ENCODE results near the gene SRRM5.
"Not testable (repeated sequence)": the region's sequence is repeated elsewhere in the genome, so short reads cannot be mapped to it uniquely, and the experiment has no call there.

Gene SRRM5

GRCh38 chr19:43616954-43617353 is 5.1 kb downstream of the SRRM5 start:
- no peak for DNase-seq

GRCh38 chr19:43618921-43619261 is 7.0 kb downstream of the SRRM5 start:
- peak; percentile 35 for DNase-seq

- peak; percentile 80 for DNase-seq
Observed at GRCh38 chr19:43619262-43620060, 7.6 kb downstream of the SRRM5 start, which contains the start of gene ZNF428. Gene ZNF428, minus strand, starts transcription at chr19:43619629. Its CDS starts 5,325 bp downstream, at chr19:43614304.

- DNase-seq = no peak
Observed at GRCh38 chr19:43620061-43621001, 8.4 kb downstream of the SRRM5 start.

- DNase-seq = no peak
Observed at GRCh38 chr19:43622070-43622469, 10.2 kb downstream of the SRRM5 start.

- no peak for DNase-seq
Observed at GRCh38 chr19:43622956-43623355, 11.1 kb downstream of the SRRM5 start.

- DNase-seq = no peak
Observed at GRCh38 chr19:43623889-43624670, 12.2 kb downstream of the SRRM5 start.

GRCh38 chr19:43624933-43625332 is 13.0 kb downstream of the SRRM5 start:
- DNase-seq = no peak

GRCh38 chr19:43625918-43626579 is 14.2 kb downstream of the SRRM5 start:
- DNase-seq = peak; percentile 9

GRCh38 chr19:43626838-43627237 is 14.9 kb downstream of the SRRM5 start:
- no peak for DNase-seq

GRCh38 chr19:43628646-43629326 is 16.9 kb downstream of the SRRM5 start:
- DNase-seq = no peak

- no peak for DNase-seq
Observed at GRCh38 chr19:43631491-43631890, 19.6 kb downstream of the SRRM5 start.

- no peak for DNase-seq
Observed at GRCh38 chr19:43633520-43633919, 21.6 kb downstream of the SRRM5 start.

- no peak for DNase-seq
Observed at GRCh38 chr19:43634068-43634467, 22.2 kb downstream of the SRRM5 start.

- DNase-seq = no peak
Observed at GRCh38 chr19:43634506-43634871, 22.6 kb downstream of the SRRM5 start.

- no peak for DNase-seq
Observed at GRCh38 chr19:43634872-43635560, 23.1 kb downstream of the SRRM5 start.

- not testable (repeated sequence) for DNase-seq
Observed at GRCh38 chr19:43635561-43635940, 23.7 kb downstream of the SRRM5 start.

- DNase-seq = no peak
Observed at GRCh38 chr19:43636121-43636683, 24.3 kb downstream of the SRRM5 start.

GRCh38 chr19:43638214-43638994 is 26.5 kb downstream of the SRRM5 start:
- DNase-seq = no peak

GRCh38 chr19:43638995-43639518 is 27.2 kb downstream of the SRRM5 start:
- no peak for DNase-seq

Measured in GF-D8 (cell line).